ENCODE results near the gene RNF220.

DNA sequence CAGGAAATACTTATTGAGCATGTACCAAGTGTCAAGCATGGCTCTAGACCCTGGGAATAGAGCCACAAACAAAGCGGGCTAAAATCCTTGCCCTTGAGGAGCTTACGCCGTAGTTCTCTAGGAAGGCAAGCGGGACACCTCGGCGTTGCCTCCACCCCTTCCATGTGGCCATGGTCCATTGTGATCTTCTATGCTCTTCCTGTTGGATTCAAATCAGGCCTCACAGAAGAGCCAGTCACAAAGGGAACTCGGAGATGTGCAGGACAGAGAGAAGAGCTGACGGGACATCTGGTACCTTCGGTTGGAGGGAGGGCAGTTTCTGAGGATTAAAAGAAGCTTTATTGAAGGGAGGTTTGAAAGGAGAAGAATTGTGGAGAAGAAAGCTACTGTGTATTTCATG lies 139.9 kb downstream of the RNF220 start:
- TF ChIP-seq, protein P1, sequence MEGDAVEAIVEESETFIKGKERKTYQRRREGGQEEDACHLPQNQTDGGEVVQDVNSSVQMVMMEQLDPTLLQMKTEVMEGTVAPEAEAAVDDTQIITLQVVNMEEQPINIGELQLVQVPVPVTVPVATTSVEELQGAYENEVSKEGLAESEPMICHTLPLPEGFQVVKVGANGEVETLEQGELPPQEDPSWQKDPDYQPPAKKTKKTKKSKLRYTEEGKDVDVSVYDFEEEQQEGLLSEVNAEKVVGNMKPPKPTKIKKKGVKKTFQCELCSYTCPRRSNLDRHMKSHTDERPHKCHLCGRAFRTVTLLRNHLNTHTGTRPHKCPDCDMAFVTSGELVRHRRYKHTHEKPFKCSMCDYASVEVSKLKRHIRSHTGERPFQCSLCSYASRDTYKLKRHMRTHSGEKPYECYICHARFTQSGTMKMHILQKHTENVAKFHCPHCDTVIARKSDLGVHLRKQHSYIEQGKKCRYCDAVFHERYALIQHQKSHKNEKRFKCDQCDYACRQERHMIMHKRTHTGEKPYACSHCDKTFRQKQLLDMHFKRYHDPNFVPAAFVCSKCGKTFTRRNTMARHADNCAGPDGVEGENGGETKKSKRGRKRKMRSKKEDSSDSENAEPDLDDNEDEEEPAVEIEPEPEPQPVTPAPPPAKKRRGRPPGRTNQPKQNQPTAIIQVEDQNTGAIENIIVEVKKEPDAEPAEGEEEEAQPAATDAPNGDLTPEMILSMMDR (IDR thresholded peaks at IDR 0.05): no peak
- no peak for TF ChIP-seq POLR2A (IDR thresholded peaks at IDR 0.05)
